K562 (cell line): ENCODE data around the gene POMGNT1. TPM values are rescaled to one million over a fixed set of nuclear protein-coding genes. Genes with fewer than 3 reads are reported as not detected.
A peak's percentile ranks its signal among the peaks of the same experiment; 100 is the strongest.

Experiments
- ARNT ChIP-seq, 2 experiments: fragments of 450-650 bp; IDR thresholded peaks; 2 replicates each; pipeline ENCODE4 v1.6.1; 2016; ENCODE audit warnings: mild to moderate bottlenecking in 1 of 2
- BMI1 ChIP-seq: fragments of 150-350 bp; IDR thresholded peaks from 2 replicates; pipeline ENCODE4 v1.6.1; 2014; ENCODE audit warnings: low read length
- CEBPB ChIP-seq: fragments of 450-650 bp; IDR thresholded peaks from 2 replicates; pipeline ENCODE4 v1.6.1; 2016; ENCODE audit warnings: missing genetic modification characterization, missing compliant biosample characterization
- DMBX1 ChIP-seq: fragments of 250-450 bp; sonication (Bioruptor Pico); IDR thresholded peaks from 2 replicates; pipeline ENCODE4 v1.8.0; 2022; ENCODE audit warnings: inconsistent platforms, mild to moderate bottlenecking, moderate library complexity, borderline replicate concordance
- ELK1 ChIP-seq: sonication (generic); formaldehyde crosslinking; IDR thresholded peaks from 2 replicates; pipeline ENCODE4 v1.8.1; 2022; ENCODE audit warnings: missing genetic modification reagents
- GABPA ChIP-seq: fragments of 200-800 bp; sonication (Bioruptor generic); conservative IDR thresholded peaks from 2 replicates; pipeline ENCODE4 v1.6.1; 2016; ENCODE audit warnings: low read depth, missing genetic modification characterization, missing compliant biosample characterization
- HDAC8 ChIP-seq: fragments of 450-650 bp; IDR thresholded peaks from 2 replicates; pipeline ENCODE4 v1.6.1; 2016; ENCODE audit warnings: mild to moderate bottlenecking, missing genetic modification characterization, moderate library complexity, missing compliant biosample characterization
- JUND ChIP-seq, 2 experiments: IDR thresholded peaks; 2 replicates in 1 of 2; 3 replicates in 1 of 2; pipeline ENCODE4 v1.6.1; 2011; ENCODE audit warnings: borderline replicate concordance in 2 of 2, low read depth in 2 of 2, low read length in 2 of 2, improper control_type of control experiment in 1 of 2, missing biosample characterization in 1 of 2, missing genetic modification characterization in 1 of 2, missing genetic modification reagents in 1 of 2
- L3MBTL2 ChIP-seq: fragments of 450-650 bp; IDR thresholded peaks from 2 replicates; pipeline ENCODE4 v1.6.1; 2016; ENCODE audit warnings: mild to moderate bottlenecking, moderate library complexity
- MED1 ChIP-seq: sonication (generic); formaldehyde crosslinking; IDR thresholded peaks from 2 replicates; pipeline ENCODE4 v1.8.1; 2023; ENCODE audit warnings: missing genetic modification reagents, borderline replicate concordance
- MXI1 ChIP-seq: IDR thresholded peaks from 2 replicates; pipeline ENCODE4 v1.6.1; 2011; ENCODE audit warnings: low read depth, mild to moderate bottlenecking, improper control_type of control experiment, low read length
- NKRF ChIP-seq: fragments of 450-650 bp; IDR thresholded peaks from 2 replicates; pipeline ENCODE4 v1.6.1; 2016; ENCODE audit warnings: borderline replicate concordance
- NR1H2 ChIP-seq: sonication (generic); formaldehyde crosslinking; IDR thresholded peaks from 2 replicates; pipeline ENCODE4 v1.4.0; 2020; ENCODE audit warnings: mild to moderate bottlenecking, missing genetic modification reagents
- WHSC1 ChIP-seq: IDR thresholded peaks from one replicate; pipeline ENCODE4 v1.6.1; 2012; ENCODE audit warnings: low read length, control low read depth, inconsistent platforms
- ZNF212 ChIP-seq: fragments of 450-650 bp; formaldehyde crosslinking; IDR thresholded peaks from 2 replicates; pipeline ENCODE4 v1.4.0; 2020; ENCODE audit warnings: mild to moderate bottlenecking
- ZNF274 ChIP-seq: IDR thresholded peaks from 2 replicates; pipeline ENCODE4 v1.6.1; 2011; ENCODE audit warnings: low read depth, mild to moderate bottlenecking, low read length, moderate library complexity, borderline replicate concordance
- ZNF696 ChIP-seq: fragments of 250-450 bp; sonication (Bioruptor Pico); conservative IDR thresholded peaks from 2 replicates; pipeline ENCODE4 v1.4.0; 2020; ENCODE audit warnings: mild to moderate bottlenecking, moderate library complexity
- ZNF740 ChIP-seq, 3 experiments: fragments of 200-800 bp in 1 of 3; sonication (Bioruptor generic) in 1 of 3; sonication (generic) in 1 of 3; formaldehyde crosslinking in 1 of 3; IDR thresholded peaks; 2 replicates each; pipeline versions ENCODE4 v1.6.1 to v1.8.0; 2016 to 2022; ENCODE audit warnings: mild to moderate bottlenecking in 2 of 3, missing compliant biosample characterization in 2 of 3, missing genetic modification characterization in 2 of 3, missing genetic modification reagents in 1 of 3
- polyA plus RNA-seq, 8 experiments: library from polyadenylated mRNA; depleted of rRNA in 4 of 8; stranded (reverse) in 5 of 8; unstranded in 3 of 8; fragments of >200 nt; fragmentation: Nextera tagmentation in 2 of 8; fragmentation: Illumina TruSeq in 1 of 8; extraction: Ambion mirVana in 2 of 8; extraction: Trizol in 1 of 8; gene quantifications; 2 replicates each; pipeline versions ENCODE4 v1.2.1 to v1.2.3, GENCODE V29; 2011 to 2014; ENCODE audit warnings: inconsistent platforms in 1 of 8, missing spikeins in 1 of 8
- total RNA-seq, 7 experiments: library from RNA; depleted of rRNA in 6 of 7; stranded (reverse); fragments of >200 nt in 6 of 7; fragmentation: Illumina TruSeq in 2 of 7; extraction: Trizol in 2 of 7; gene quantifications; 2 replicates each; pipeline versions ENCODE4 v1.2.1 to v1.2.3, GENCODE V29; 2011 to 2021; ENCODE audit warnings: low replicate concordance in 1 of 7
- TF ChIP-seq, protein P1 (sequence below): sonication (generic); formaldehyde crosslinking; IDR thresholded peaks from 2 replicates; pipeline ENCODE4 v1.8.1; 2023; ENCODE audit warnings: missing genetic modification reagents, mild to moderate bottlenecking, borderline replicate concordance

Gene POMGNT1
- total and polyA plus RNA-seq, 9 of the 15 experiments (the other 6 are each of a cell fraction or from before 2014, with no cell fraction given), result 14.1 to 58.9 (median 37.8) TPM

GRCh38 chr1:46173361-46173856 is 24.8 kb downstream of the POMGNT1 start (continued):
- no peak for TF ChIP-seq MXI1
- TF ChIP-seq WHSC1, result no peak
- peak; percentile 93 for TF ChIP-seq JUND (IDR thresholded peaks at IDR 0.05; ENCODE audit: borderline replicate concordance, low read depth, low read length)
- TF ChIP-seq JUND (tag; IDR thresholded peaks at IDR 0.05; ENCODE audit: borderline replicate concordance, low read depth, low read length), result peak; percentile 97
- no peak for TF ChIP-seq NKRF
- TF ChIP-seq DMBX1 (CRISPR knock-in tag), result no peak
- no peak for TF ChIP-seq ELK1 (CRISPR knock-in tag)
- TF ChIP-seq GABPA, result no peak
- TF ChIP-seq NR1H2, result no peak
- no peak for TF ChIP-seq ZNF696 (CRISPR knock-in tag)
- TF ChIP-seq L3MBTL2, result 0 out of 2 replicates have a peak, but pooled peaks have one; percentile 11
- TF ChIP-seq ZNF212 (CRISPR knock-in tag), result no peak
- TF ChIP-seq, protein P1, sequence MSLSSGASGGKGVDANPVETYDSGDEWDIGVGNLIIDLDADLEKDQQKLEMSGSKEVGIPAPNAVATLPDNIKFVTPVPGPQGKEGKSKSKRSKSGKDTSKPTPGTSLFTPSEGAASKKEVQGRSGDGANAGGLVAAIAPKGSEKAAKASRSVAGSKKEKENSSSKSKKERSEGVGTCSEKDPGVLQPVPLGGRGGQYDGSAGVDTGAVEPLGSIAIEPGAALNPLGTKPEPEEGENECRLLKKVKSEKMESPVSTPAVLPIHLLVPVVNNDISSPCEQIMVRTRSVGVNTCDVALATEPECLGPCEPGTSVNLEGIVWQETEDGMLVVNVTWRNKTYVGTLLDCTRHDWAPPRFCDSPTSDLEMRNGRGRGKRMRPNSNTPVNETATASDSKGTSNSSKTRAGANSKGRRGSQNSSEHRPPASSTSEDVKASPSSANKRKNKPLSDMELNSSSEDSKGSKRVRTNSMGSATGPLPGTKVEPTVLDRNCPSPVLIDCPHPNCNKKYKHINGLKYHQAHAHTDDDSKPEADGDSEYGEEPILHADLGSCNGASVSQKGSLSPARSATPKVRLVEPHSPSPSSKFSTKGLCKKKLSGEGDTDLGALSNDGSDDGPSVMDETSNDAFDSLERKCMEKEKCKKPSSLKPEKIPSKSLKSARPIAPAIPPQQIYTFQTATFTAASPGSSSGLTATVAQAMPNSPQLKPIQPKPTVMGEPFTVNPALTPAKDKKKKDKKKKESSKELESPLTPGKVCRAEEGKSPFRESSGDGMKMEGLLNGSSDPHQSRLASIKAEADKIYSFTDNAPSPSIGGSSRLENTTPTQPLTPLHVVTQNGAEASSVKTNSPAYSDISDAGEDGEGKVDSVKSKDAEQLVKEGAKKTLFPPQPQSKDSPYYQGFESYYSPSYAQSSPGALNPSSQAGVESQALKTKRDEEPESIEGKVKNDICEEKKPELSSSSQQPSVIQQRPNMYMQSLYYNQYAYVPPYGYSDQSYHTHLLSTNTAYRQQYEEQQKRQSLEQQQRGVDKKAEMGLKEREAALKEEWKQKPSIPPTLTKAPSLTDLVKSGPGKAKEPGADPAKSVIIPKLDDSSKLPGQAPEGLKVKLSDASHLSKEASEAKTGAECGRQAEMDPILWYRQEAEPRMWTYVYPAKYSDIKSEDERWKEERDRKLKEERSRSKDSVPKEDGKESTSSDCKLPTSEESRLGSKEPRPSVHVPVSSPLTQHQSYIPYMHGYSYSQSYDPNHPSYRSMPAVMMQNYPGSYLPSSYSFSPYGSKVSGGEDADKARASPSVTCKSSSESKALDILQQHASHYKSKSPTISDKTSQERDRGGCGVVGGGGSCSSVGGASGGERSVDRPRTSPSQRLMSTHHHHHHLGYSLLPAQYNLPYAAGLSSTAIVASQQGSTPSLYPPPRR (CRISPR knock-in tag), result no peak
- peak; percentile 77; the same call in 1 of the 2 replicates for TF ChIP-seq ZNF740 (CRISPR knock-in tag; IDR thresholded peaks at IDR 0.05)
- TF ChIP-seq ZNF740 (tag; IDR thresholded peaks at IDR 0.05), result no peak
- no peak for TF ChIP-seq CEBPB
- no peak for TF ChIP-seq MED1
- no peak for TF ChIP-seq ARNT (IDR thresholded peaks at IDR 0.05)
- no peak for TF ChIP-seq ZNF274
- no peak for TF ChIP-seq BMI1
- no peak for TF ChIP-seq HDAC8 (tag)
